Activated naive CD8-positive, alpha-beta T cell treated with anti-CD3 and anti-CD28 coated beads, Interleukin-2, amount 50 U/mL, for 16 hours (primary cell): ENCODE data around the gene TESK2.
"Not testable (repeated sequence)": the region's sequence is repeated elsewhere in the genome, so short reads cannot be mapped to it uniquely, and the experiment has no call there.

Experiments used
- DNase-seq: peaks from one replicate; pipeline ENCODE4 v3.0.0-alpha.2; 2020; ENCODE audit warnings: low read depth, low spot score

TESK2 gene

GRCh38 chr1:45473302-45473701 lies 17.7 kb downstream of the TESK2 start:
- no peak for DNase-seq

GRCh38 chr1:45470306-45470798 lies 20.6 kb downstream of the TESK2 start:
- no peak for DNase-seq

GRCh38 chr1:45467353-45467752 lies 23.6 kb downstream of the TESK2 start:
- DNase-seq, result not testable (repeated sequence)

GRCh38 chr1:45465277-45465676 lies 25.7 kb downstream of the TESK2 start:
- DNase-seq, result no peak

GRCh38 chr1:45458894-45459293 lies 32.1 kb downstream of the TESK2 start:
- DNase-seq, result no peak

- no peak for DNase-seq
These were observed 34.4 kb downstream of the TESK2 start for GRCh38 chr1:45456531-45456930.

GRCh38 chr1:45455162-45455561 lies 35.8 kb downstream of the TESK2 start:
- no peak for DNase-seq

- DNase-seq, result no peak
These were observed 36.5 kb downstream of the TESK2 start for GRCh38 chr1:45454464-45454863.

GRCh38 chr1:45452503-45452902 lies 38.5 kb downstream of the TESK2 start:
- DNase-seq, result no peak

GRCh38 chr1:45448357-45448756 lies 42.6 kb downstream of the TESK2 start:
- no peak for DNase-seq

GRCh38 chr1:45446950-45447672 lies 43.9 kb downstream of the TESK2 start:
- no peak for DNase-seq

- DNase-seq, result no peak
These were observed 44.4 kb downstream of the TESK2 start for GRCh38 chr1:45446530-45446929.

GRCh38 chr1:45444609-45445131 lies 46.3 kb downstream of the TESK2 start:
- no peak for DNase-seq

GRCh38 chr1:45443580-45444446 lies 47.1 kb downstream of the TESK2 start:
- no peak for DNase-seq

GRCh38 chr1:45442272-45442671 lies 48.7 kb downstream of the TESK2 start:
- no peak for DNase-seq

- DNase-seq, result no peak
These were observed 53.6 kb downstream of the TESK2 start for GRCh38 chr1:45437323-45437722.

GRCh38 chr1:45430490-45430889 lies 60.5 kb downstream of the TESK2 start:
- no peak for DNase-seq

- no peak for DNase-seq
These were observed 61.3 kb downstream of the TESK2 start for GRCh38 chr1:45429561-45430159.

GRCh38 chr1:45423906-45424678 lies 66.9 kb downstream of the TESK2 start:
- DNase-seq, result no peak

GRCh38 chr1:45421935-45422334 lies 69.0 kb downstream of the TESK2 start:
- no peak for DNase-seq

- no peak for DNase-seq
These were observed 76.2 kb downstream of the TESK2 start for GRCh38 chr1:45414746-45415145.
